CD14-positive monocyte (primary cell): ENCODE results near the gene CD44. TPM values are rescaled to one million over a fixed set of nuclear protein-coding genes. Genes with fewer than 3 reads are reported as not detected.
A peak's percentile ranks its signal among the peaks of the same experiment; 100 is the strongest.

Experiments used
- DNase-seq, 3 donors: peaks; one replicate each; pipeline ENCODE4 v3.0.0-alpha.2; 2011 to 2022
- H2AFZ ChIP-seq: 2 replicates; pipeline ENCODE4 v1.6.0; 2012; ENCODE audit warnings: mild to moderate bottlenecking, low read depth, low read length, inconsistent platforms; ENCODE audit not compliant: insufficient read depth, poor library complexity, severe bottlenecking
- H3K27ac ChIP-seq, 2 donors: 1 replicate in 1 of 2; 2 replicates in 1 of 2; pipeline ENCODE4 v1.5.1; 2012 to 2013; ENCODE audit warnings: low read length in 2 of 2, control low read depth in 1 of 2, inconsistent platforms in 1 of 2, low read depth in 1 of 2, mild to moderate bottlenecking in 1 of 2
- H3K27me3 ChIP-seq, 2 donors: one replicate each; pipeline versions ENCODE4 v1.6.0 to v1.6.1; 2011 to 2013; ENCODE audit warnings: low read length in 2 of 2; ENCODE audit not compliant: control insufficient read depth in 2 of 2, insufficient read depth in 2 of 2
- H3K36me3 ChIP-seq, 2 donors: replicated peaks in 1 of 2; 1 replicate in 1 of 2; 2 replicates in 1 of 2; pipeline versions ENCODE4 v1.5.1 to v1.6.1; 2012 to 2013; ENCODE audit warnings: low read length in 2 of 2, control low read depth in 1 of 2, inconsistent platforms in 1 of 2, mild to moderate bottlenecking in 1 of 2; ENCODE audit not compliant: insufficient read depth in 2 of 2, control insufficient read depth in 1 of 2
- H3K4me1 ChIP-seq, 2 donors: 1 replicate in 1 of 2; 2 replicates in 1 of 2; pipeline versions ENCODE4 v1.5.1 to v1.6.1; 2012 to 2013; ENCODE audit warnings: low read length in 2 of 2, control low read depth in 1 of 2, inconsistent platforms in 1 of 2, mild to moderate bottlenecking in 1 of 2, moderate library complexity in 1 of 2; ENCODE audit not compliant: insufficient read depth in 2 of 2, control insufficient read depth in 1 of 2
- H3K4me2 ChIP-seq: replicated peaks from 2 replicates; pipeline ENCODE3; 2012; ENCODE audit warnings: low read length, moderate library complexity, mild to moderate bottlenecking; ENCODE audit not compliant: poor library complexity, severe bottlenecking; ENCODE audit errors: extremely low read depth
- H3K4me3 ChIP-seq, 3 experiments: fragments of 200-600 bp in 1 of 3; sonication (generic) in 1 of 3; replicated peaks in 1 of 3; 1 replicate in 2 of 3; 2 replicates in 1 of 3; pipeline ENCODE4 v1.5.1; 2011 to 2013; ENCODE audit warnings: low read length in 3 of 3, mild to moderate bottlenecking in 3 of 3, control low read depth in 2 of 3, low read depth in 2 of 3, inconsistent platforms in 1 of 3, moderate library complexity in 1 of 3
- H3K79me2 ChIP-seq: 2 replicates; pipeline ENCODE4 v1.6.0; 2012; ENCODE audit warnings: mild to moderate bottlenecking, control low read depth, inconsistent platforms, low read length, moderate library complexity; ENCODE audit not compliant: insufficient read depth
- H3K9ac ChIP-seq: 2 replicates; pipeline ENCODE4 v1.6.0; 2017; ENCODE audit warnings: low read length, mild to moderate bottlenecking; ENCODE audit not compliant: insufficient read depth, poor library complexity, severe bottlenecking
- H3K9me3 ChIP-seq, 2 donors: replicated peaks in 1 of 2; 1 replicate in 1 of 2; 2 replicates in 1 of 2; pipeline versions ENCODE4 v1.5.1 to v1.6.1; 2012 to 2013; ENCODE audit warnings: low read length in 2 of 2, control low read depth in 1 of 2; ENCODE audit not compliant: control insufficient read depth in 1 of 2, insufficient read depth in 1 of 2
- H4K20me1 ChIP-seq: 2 replicates; pipeline ENCODE4 v1.6.0; 2012; ENCODE audit warnings: mild to moderate bottlenecking, low read length, control low read depth, moderate library complexity; ENCODE audit not compliant: insufficient read depth
- H3K27ac Mint-ChIP-seq, 7 donors: one replicate each; pipeline ENCODE4 v1.8.0; 2020; ENCODE audit warnings: mild to moderate bottlenecking in 7 of 7, mixed read lengths in 7 of 7, moderate library complexity in 6 of 7, inconsistent platforms in 2 of 7
- H3K27me3 Mint-ChIP-seq, 3 donors: one replicate each; pipeline ENCODE4 v1.8.0; 2021 to 2022; ENCODE audit warnings: low read depth in 3 of 3, mild to moderate bottlenecking in 3 of 3, mixed read lengths in 3 of 3, moderate library complexity in 3 of 3, inconsistent platforms in 1 of 3
- H3K36me3 Mint-ChIP-seq, 2 donors: one replicate each; pipeline ENCODE4 v1.8.0; 2020; ENCODE audit warnings: mixed read lengths in 2 of 2, inconsistent platforms in 1 of 2, mild to moderate bottlenecking in 1 of 2
- H3K4me1 Mint-ChIP-seq: one replicate; pipeline ENCODE4 v1.8.0; 2020; ENCODE audit warnings: mild to moderate bottlenecking, mixed read lengths
- H3K4me3 Mint-ChIP-seq, 2 donors: one replicate each; pipeline ENCODE4 v1.8.0; 2020; ENCODE audit warnings: mild to moderate bottlenecking in 2 of 2, mixed read lengths in 2 of 2, moderate library complexity in 1 of 2
- H3K9me3 Mint-ChIP-seq, 7 donors: one replicate each; pipeline ENCODE4 v1.8.0; 2020 to 2022; ENCODE audit warnings: mixed read lengths in 7 of 7, mild to moderate bottlenecking in 6 of 7, moderate library complexity in 6 of 7, inconsistent platforms in 2 of 7
- CTCF ChIP-seq: fragments of 200-600 bp; IDR thresholded peaks from one replicate; pipeline ENCODE4 v1.8.0; 2022; ENCODE audit warnings: antibody characterized with exemption, mild to moderate bottlenecking
- WGBS: methylation state at CpG from one replicate; pipeline ENCODE4 v1.1.5; 2013; ENCODE audit warnings: missing lambda C conversion rate; ENCODE audit not compliant: insufficient coverage; 5-methylcytosine and 5-hydroxymethylcytosine counted together
- intact Hi-C, 2 donors: fragments of 100-400 bp; cut with micrococcal nuclease; formaldehyde crosslinking; loops; one replicate each; pipeline versions ENCODE4 v1.15.0 to v1.15.1; 2023
- polyA plus RNA-seq, 3 donors: library from polyadenylated mRNA; depleted of rRNA in 1 of 3; unstranded in 2 of 3; stranded (reverse) in 1 of 3; fragments of 300-500 nt in 2 of 3; fragments of >200 nt in 1 of 3; fragmentation: Illumina TruSeq in 2 of 3; gene quantifications; 1 replicate in 2 of 3; 2 replicates in 1 of 3; pipeline ENCODE4 v1.2.3, GENCODE V29; 2012 to 2021

CD44 gene
- polyA plus RNA-seq, 3 donors: 415 to 866 (median 531) TPM

GRCh38 chr11:35204614-35205013 is 65.6 kb downstream of the CD44 start:
- Histone ChIP-seq H3K4me2 (no peak overlapping the region), H3K27ac (peak overlapping the region in 1 of 2 donors; percentile 8), H3K79me2 (peaks cover 59% of the 10 kb centered on the region), H3K27me3 (no peaks in the 10 kb centered on the region), H3K9ac (no peak overlapping the region), H3K4me3 (no peak overlapping the region), H4K20me1 (peaks cover 35% of the 10 kb centered on the region), H3K4me1 (peaks cover 0 to 15% of the 10 kb centered on the region in 2 donors), H2AFZ (no peak overlapping the region), H3K9me3 (no peaks in the 10 kb centered on the region), H3K36me3 (peaks cover 71 to 100% of the 10 kb centered on the region in 2 donors)
- Mint-ChIP-seq H3K36me3 (peaks cover 96 to 98% of the 10 kb centered on the region in 2 donors), H3K4me3 (no peak overlapping the region), H3K9me3 (no peaks in the 10 kb centered on the region), H3K4me1 (peaks cover 27% of the 10 kb centered on the region), H3K27ac (peak overlapping the region in 5 of 7 donors; percentile 19 to 85 (median 69)), H3K27me3 (no peaks in the 10 kb centered on the region)
- 100% methylated on average over 2 of the region's 5 CpGs for WGBS
- intact Hi-C loops: no loop called here
- DNase-seq: no peak
- no peak for TF ChIP-seq CTCF

GRCh38 chr11:35206616-35207015 is 67.6 kb downstream of the CD44 start:
- no peak for TF ChIP-seq CTCF
- intact Hi-C loops: no loop called here
- Histone ChIP-seq H3K27ac (no peak overlapping the region), H2AFZ (no peak overlapping the region), H3K4me1 (peaks cover 12 to 33% of the 10 kb centered on the region in 2 donors), H3K27me3 (no peaks in the 10 kb centered on the region), H3K4me3 (no peak overlapping the region), H4K20me1 (peaks cover 18% of the 10 kb centered on the region), H3K36me3 (peaks cover 55 to 95% of the 10 kb centered on the region in 2 donors), H3K4me2 (no peak overlapping the region), H3K79me2 (peaks cover 45% of the 10 kb centered on the region), H3K9ac (no peak overlapping the region), H3K9me3 (no peaks in the 10 kb centered on the region)
- 90% methylated on average over 1 of the region's 1 CpG for WGBS
- Mint-ChIP-seq H3K4me3 (no peak overlapping the region), H3K27me3 (no peaks in the 10 kb centered on the region), H3K27ac (peak overlapping the region in 1 of 7 donors; percentile 3), H3K4me1 (peaks cover 40% of the 10 kb centered on the region), H3K9me3 (peaks cover 0 to 6% (median 0%) of the 10 kb centered on the region in 7 donors), H3K36me3 (peaks cover 93 to 95% of the 10 kb centered on the region in 2 donors)
- DNase-seq: no peak
